HepG2 (cell line): Measurements from ENCODE around the gene RPTOR. TPM values are rescaled to one million over a fixed set of nuclear protein-coding genes. Genes with fewer than 3 reads are reported as not detected.

ENCODE experiments used
- ADNP ChIP-seq: sonication (generic); formaldehyde crosslinking; IDR thresholded peaks from 2 replicates; pipeline ENCODE4 v1.4.0; 2020; ENCODE audit warnings: missing genetic modification reagents
- AKAP8 ChIP-seq: sonication (generic); formaldehyde crosslinking; IDR thresholded peaks from 2 replicates; pipeline ENCODE4 v1.5.1; 2020; ENCODE audit warnings: mild to moderate bottlenecking, missing genetic modification reagents
- ARNTL ChIP-seq: sonication (generic); formaldehyde crosslinking; IDR thresholded peaks from 2 replicates; pipeline ENCODE4 v1.4.0; 2020; ENCODE audit warnings: mild to moderate bottlenecking, missing genetic modification reagents
- CBX1 ChIP-seq: IDR thresholded peaks from one replicate; pipeline ENCODE4 v1.6.1; 2016; ENCODE audit warnings: antibody characterized with exemption, low read depth
- CC2D1A ChIP-seq: sonication (generic); formaldehyde crosslinking; IDR thresholded peaks from 2 replicates; pipeline ENCODE4 v1.8.1; 2023; ENCODE audit warnings: mild to moderate bottlenecking, missing genetic modification reagents
- CHCHD3 ChIP-seq: sonication (generic); formaldehyde crosslinking; IDR thresholded peaks from 2 replicates; pipeline ENCODE4 v1.8.0; 2022; ENCODE audit warnings: mild to moderate bottlenecking, missing genetic modification reagents, moderate library complexity
- EEA1 ChIP-seq: sonication (generic); formaldehyde crosslinking; IDR thresholded peaks from 2 replicates; pipeline ENCODE4 v1.5.1; 2020; ENCODE audit warnings: mild to moderate bottlenecking, missing genetic modification reagents, borderline replicate concordance
- ETV6 ChIP-seq: sonication (generic); formaldehyde crosslinking; conservative IDR thresholded peaks from 2 replicates; pipeline ENCODE4 v1.4.0; 2020; ENCODE audit warnings: missing genetic modification reagents
- FOXA1 ChIP-seq, 2 experiments: fragments of 450-650 bp in 1 of 2; sonication (generic) in 1 of 2; formaldehyde crosslinking in 1 of 2; IDR thresholded peaks; 2 replicates each; pipeline versions ENCODE4 v1.4.0 to v1.6.1; 2016 to 2020; ENCODE audit warnings: missing genetic modification reagents in 1 of 2
- FOXJ3 ChIP-seq: sonication (generic); formaldehyde crosslinking; IDR thresholded peaks from 2 replicates; pipeline ENCODE4 v1.4.0; 2020; ENCODE audit warnings: missing genetic modification reagents, mild to moderate bottlenecking, borderline replicate concordance
- HBP1 ChIP-seq: IDR thresholded peaks from 2 replicates; pipeline ENCODE4 v1.6.1; 2016; ENCODE audit warnings: low read depth, control low read depth
- HES4 ChIP-seq: sonication (generic); formaldehyde crosslinking; IDR thresholded peaks from 2 replicates; pipeline ENCODE4 v1.9.0; 2021; ENCODE audit warnings: mild to moderate bottlenecking, missing genetic modification reagents, borderline replicate concordance
- HNRNPL ChIP-seq: fragments of 200-400 bp; formaldehyde crosslinking; IDR thresholded peaks from 2 replicates; pipeline ENCODE4 v1.6.1; 2017; ENCODE audit warnings: mild to moderate bottlenecking, low read depth, low read length
- MED1 ChIP-seq: sonication (generic); formaldehyde crosslinking; IDR thresholded peaks from 2 replicates; pipeline ENCODE4 v1.4.0; 2020; ENCODE audit warnings: missing genetic modification reagents
- NBN ChIP-seq: fragments of 450-650 bp; conservative IDR thresholded peaks from 2 replicates; pipeline ENCODE4 v1.6.1; 2017
- PLSCR1 ChIP-seq: sonication (generic); formaldehyde crosslinking; IDR thresholded peaks from 2 replicates; pipeline ENCODE4 v1.5.0; 2020; ENCODE audit warnings: missing genetic modification reagents, mild to moderate bottlenecking, borderline replicate concordance
- POLR2AphosphoS2 ChIP-seq: IDR thresholded peaks from 2 replicates; pipeline ENCODE4 v1.6.1; 2011; ENCODE audit warnings: low read depth, low read length, improper control_type of control experiment
- SP5 ChIP-seq: IDR thresholded peaks from 2 replicates; pipeline ENCODE4 v1.6.1; 2016; ENCODE audit warnings: low read depth, borderline replicate concordance
- SSRP1 ChIP-seq: IDR thresholded peaks from 2 replicates; pipeline ENCODE4 v1.6.1; 2016; ENCODE audit warnings: control low read depth
- TEAD2 ChIP-seq: sonication (generic); formaldehyde crosslinking; IDR thresholded peaks from 2 replicates; pipeline ENCODE4 v1.9.0; 2021; ENCODE audit warnings: missing genetic modification reagents
- THYN1 ChIP-seq: sonication (generic); formaldehyde crosslinking; IDR thresholded peaks from 2 replicates; pipeline ENCODE4 v1.8.1; 2023; ENCODE audit warnings: low read depth, mild to moderate bottlenecking, moderate library complexity, missing genetic modification reagents, borderline replicate concordance
- U2AF2 ChIP-seq: fragments of 200-400 bp; formaldehyde crosslinking; IDR thresholded peaks from 2 replicates; pipeline ENCODE4 v1.6.1; 2017; ENCODE audit warnings: low read depth, mild to moderate bottlenecking, low read length
- ZNF335 ChIP-seq: sonication (generic); formaldehyde crosslinking; IDR thresholded peaks from 2 replicates; pipeline ENCODE4 v1.4.0; 2020; ENCODE audit warnings: missing genetic modification reagents
- ZNF468 ChIP-seq: sonication (generic); formaldehyde crosslinking; IDR thresholded peaks from 2 replicates; pipeline ENCODE4 v1.8.0; 2022; ENCODE audit warnings: mild to moderate bottlenecking, moderate library complexity, missing genetic modification reagents
- ZNF709 ChIP-seq: sonication (generic); formaldehyde crosslinking; IDR thresholded peaks from 2 replicates; pipeline ENCODE4 v1.5.0; 2020; ENCODE audit warnings: mild to moderate bottlenecking, missing genetic modification reagents
- ZNF768 ChIP-seq: sonication (generic); formaldehyde crosslinking; IDR thresholded peaks from 2 replicates; pipeline ENCODE4 v1.4.0; 2020; ENCODE audit warnings: missing genetic modification reagents
- polyA plus RNA-seq, 8 experiments: library from polyadenylated mRNA; depleted of rRNA in 3 of 8; stranded (reverse) in 7 of 8; unstranded in 1 of 8; fragments of >200 nt; fragmentation: Illumina TruSeq in 4 of 8; extraction: Trizol in 4 of 8; gene quantifications; 2 replicates each; pipeline versions ENCODE4 v1.2.1 to v1.2.3, GENCODE V29; 2011 to 2016; ENCODE audit warnings: low read depth in 4 of 8, missing spikeins in 1 of 8, mixed read lengths in 1 of 8; ENCODE audit not compliant: insufficient read depth in 1 of 8
- total RNA-seq, 5 experiments: library from RNA; depleted of rRNA; stranded (reverse); fragments of >200 nt; fragmentation: Illumina TruSeq; extraction: Trizol; gene quantifications; 2 replicates each; pipeline ENCODE4 v1.2.3, GENCODE V29; 2016; ENCODE audit warnings: low read depth in 1 of 5
- TF ChIP-seq, protein P1 (sequence below): sonication (generic); formaldehyde crosslinking; IDR thresholded peaks from 2 replicates; pipeline ENCODE4 v1.5.0; 2020; ENCODE audit warnings: mild to moderate bottlenecking, missing genetic modification reagents

The RPTOR gene
- total and polyA plus RNA-seq, 2 of the 13 experiments (the other 11 are each of a cell fraction or from before 2014, with no cell fraction given), result 6.6 to 25.3 TPM

DNA sequence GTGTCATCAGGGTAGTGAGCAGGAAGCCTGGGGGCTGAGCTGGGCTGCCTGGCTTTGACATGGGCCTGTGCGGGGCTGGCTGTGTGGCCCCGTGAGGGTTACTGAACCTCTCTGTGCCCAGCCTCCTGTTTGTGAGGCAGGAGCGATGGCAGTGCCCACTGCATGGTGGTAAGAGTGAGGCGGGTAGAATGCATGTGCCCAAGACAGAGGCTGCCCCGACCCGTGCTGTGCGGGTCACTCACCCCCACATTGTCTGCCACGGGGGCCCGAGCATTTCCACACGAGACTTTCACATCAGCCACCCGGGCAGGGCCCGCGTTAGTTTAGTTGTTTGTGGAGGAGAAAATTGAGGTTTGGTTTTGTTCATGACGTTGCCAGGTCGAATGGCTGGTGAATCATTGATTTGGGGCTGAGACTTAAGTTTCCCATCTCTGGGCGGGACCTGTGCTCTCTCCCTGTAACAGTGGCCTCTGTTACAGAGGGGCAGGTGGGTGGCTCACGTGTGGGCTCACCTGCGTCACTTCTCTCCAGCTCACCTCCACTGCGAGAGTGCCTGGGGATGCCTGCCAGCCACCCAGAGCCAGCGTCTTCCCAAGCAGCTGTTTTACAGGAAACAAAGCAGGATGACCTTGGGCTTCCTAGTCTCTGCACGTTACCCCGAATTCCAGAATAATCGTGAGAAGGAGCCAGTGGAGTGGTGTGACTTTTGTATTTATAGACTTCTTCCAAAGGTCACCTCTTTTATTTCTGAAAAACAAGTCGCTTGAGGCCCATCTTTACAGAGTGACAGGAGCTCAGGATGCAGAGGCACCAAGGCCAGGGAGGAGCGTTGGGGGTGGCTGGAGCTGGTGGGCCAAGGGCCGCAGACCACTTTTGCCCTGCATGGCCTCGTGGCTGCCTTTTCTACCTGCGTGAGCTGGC, 150.6 kb downstream of the RPTOR start (continued):
- TF ChIP-seq THYN1 (CRISPR knock-in tag) (no peak), CC2D1A (CRISPR knock-in tag) (no peak), CHCHD3 (CRISPR knock-in tag) (no peak), FOXA1 (IDR thresholded peaks at IDR 0.05) (no peak), FOXA1 (CRISPR knock-in tag; IDR thresholded peaks at IDR 0.05) (no peak), SSRP1 (CRISPR knock-in tag) (no peak), POLR2AphosphoS2 (no peak), HES4 (CRISPR knock-in tag) (no peak), AKAP8 (CRISPR knock-in tag) (no peak), ZNF335 (CRISPR knock-in tag) (no peak), CBX1 (no peak), ZNF468 (CRISPR knock-in tag) (no peak), ETV6 (CRISPR knock-in tag) (no peak), SP5 (CRISPR knock-in tag) (no peak), NBN (no peak), U2AF2 (no peak), FOXJ3 (CRISPR knock-in tag) (no peak), ZNF709 (CRISPR knock-in tag) (no peak), ZNF768 (CRISPR knock-in tag) (peak; percentile 99), HBP1 (CRISPR knock-in tag) (no peak), TEAD2 (no peak), PLSCR1 (CRISPR knock-in tag) (no peak), EEA1 (CRISPR knock-in tag) (no peak), ARNTL (CRISPR knock-in tag) (no peak), ADNP (no peak), MED1 (no peak), HNRNPL (peak; percentile 84)
- TF ChIP-seq, protein P1, sequence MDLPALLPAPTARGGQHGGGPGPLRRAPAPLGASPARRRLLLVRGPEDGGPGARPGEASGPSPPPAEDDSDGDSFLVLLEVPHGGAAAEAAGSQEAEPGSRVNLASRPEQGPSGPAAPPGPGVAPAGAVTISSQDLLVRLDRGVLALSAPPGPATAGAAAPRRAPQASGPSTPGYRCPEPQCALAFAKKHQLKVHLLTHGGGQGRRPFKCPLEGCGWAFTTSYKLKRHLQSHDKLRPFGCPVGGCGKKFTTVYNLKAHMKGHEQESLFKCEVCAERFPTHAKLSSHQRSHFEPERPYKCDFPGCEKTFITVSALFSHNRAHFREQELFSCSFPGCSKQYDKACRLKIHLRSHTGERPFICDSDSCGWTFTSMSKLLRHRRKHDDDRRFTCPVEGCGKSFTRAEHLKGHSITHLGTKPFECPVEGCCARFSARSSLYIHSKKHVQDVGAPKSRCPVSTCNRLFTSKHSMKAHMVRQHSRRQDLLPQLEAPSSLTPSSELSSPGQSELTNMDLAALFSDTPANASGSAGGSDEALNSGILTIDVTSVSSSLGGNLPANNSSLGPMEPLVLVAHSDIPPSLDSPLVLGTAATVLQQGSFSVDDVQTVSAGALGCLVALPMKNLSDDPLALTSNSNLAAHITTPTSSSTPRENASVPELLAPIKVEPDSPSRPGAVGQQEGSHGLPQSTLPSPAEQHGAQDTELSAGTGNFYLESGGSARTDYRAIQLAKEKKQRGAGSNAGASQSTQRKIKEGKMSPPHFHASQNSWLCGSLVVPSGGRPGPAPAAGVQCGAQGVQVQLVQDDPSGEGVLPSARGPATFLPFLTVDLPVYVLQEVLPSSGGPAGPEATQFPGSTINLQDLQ (CRISPR knock-in tag), result no peak
